GM19025 (cell line): Measurements from ENCODE around the gene STPG1.

Source experiments
- ATAC-seq: cut with Tn5 transposase; IDR thresholded peaks from one replicate; pipeline ENCODE4 v1.9.1; 2021; ENCODE audit warnings: mild to moderate bottlenecking, low read depth, moderate library complexity; ENCODE audit not compliant: unreplicated experiment

The STPG1 gene

GRCh38 chr1:24400065-24400464 lies 13.5 kb downstream of the STPG1 start:
- ATAC-seq = no peak

- no peak for ATAC-seq
These were observed 19.7 kb downstream of the STPG1 start for GRCh38 chr1:24393892-24394291.

- no peak for ATAC-seq
These were observed 20.5 kb downstream of the STPG1 start for GRCh38 chr1:24392982-24393650.

- ATAC-seq = no peak
These were observed 21.0 kb downstream of the STPG1 start for GRCh38 chr1:24392604-24392946.

GRCh38 chr1:24391882-24392603 lies 21.5 kb downstream of the STPG1 start:
- peak; percentile 86 for ATAC-seq

- no peak for ATAC-seq
These were observed 22.4 kb downstream of the STPG1 start for GRCh38 chr1:24390924-24391782.

- no peak for ATAC-seq
These were observed 24.3 kb downstream of the STPG1 start for GRCh38 chr1:24389231-24389678.

GRCh38 chr1:24388331-24388885 lies 25.2 kb downstream of the STPG1 start:
- no peak for ATAC-seq

- no peak for ATAC-seq
These were observed 25.9 kb downstream of the STPG1 start for GRCh38 chr1:24387636-24388175.

GRCh38 chr1:24386931-24387330 lies 26.7 kb downstream of the STPG1 start:
- ATAC-seq = no peak

GRCh38 chr1:24386241-24386640 lies 27.3 kb downstream of the STPG1 start:
- no peak for ATAC-seq

GRCh38 chr1:24385160-24385940 lies 28.2 kb downstream of the STPG1 start:
- no peak for ATAC-seq

GRCh38 chr1:24384251-24385090 lies 29.1 kb downstream of the STPG1 start:
- no peak for ATAC-seq

- ATAC-seq = no peak
These were observed 30.1 kb downstream of the STPG1 start for GRCh38 chr1:24383381-24383940.

GRCh38 chr1:24382165-24382577 lies 31.4 kb downstream of the STPG1 start:
- no peak for ATAC-seq

GRCh38 chr1:24381256-24381655 lies 32.3 kb downstream of the STPG1 start:
- ATAC-seq = no peak

GRCh38 chr1:24380508-24380907 lies 33.1 kb downstream of the STPG1 start:
- no peak for ATAC-seq

GRCh38 chr1:24379733-24380315 lies 33.8 kb downstream of the STPG1 start:
- no peak for ATAC-seq
